ENCODE measurements around the gene MAN1A2. TPM values are rescaled to one million over a fixed set of nuclear protein-coding genes. Genes with fewer than 3 reads are reported as not detected.

The MAN1A2 gene
- total RNA-seq, 1 donor from 2014 or later: 23.5 TPM

GRCh38 chr1:117564227-117565075 is 197.2 kb downstream of the MAN1A2 start:
- intact Hi-C loops (cut with DNase I): no loop called here
- ATAC-seq (ENCODE audit: poor library complexity) (no peak), DNase-seq (no peak)

DNA sequence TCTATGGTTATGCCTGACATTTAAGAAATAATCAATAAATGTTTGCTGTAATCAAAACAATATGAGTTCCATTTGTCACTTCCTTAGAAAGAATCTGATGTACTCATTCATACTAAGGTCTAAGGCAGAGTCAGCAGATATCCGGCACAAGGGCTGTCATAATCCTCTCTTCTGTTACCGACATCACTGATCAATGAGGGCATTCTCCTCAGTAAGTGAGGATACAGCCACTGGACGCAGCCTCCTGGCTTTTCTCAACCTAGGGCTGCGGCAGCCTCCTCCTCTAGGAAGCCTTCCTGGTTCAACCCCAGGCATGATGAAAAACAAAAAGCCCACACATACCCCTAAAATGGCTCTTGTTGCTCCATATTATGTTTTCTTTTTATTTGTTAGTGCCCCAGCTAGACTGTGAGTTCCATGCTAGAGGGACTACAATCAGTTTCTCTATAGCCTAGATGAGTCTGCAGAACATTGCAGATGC is 197.9 kb downstream of the MAN1A2 start:
- ATAC-seq (ENCODE audit: poor library complexity) (no peak), DNase-seq (no peak)
- intact Hi-C loops (cut with DNase I): no loop called here

GRCh38 chr1:117565745-117566455 is 198.7 kb downstream of the MAN1A2 start:
- DNase-seq (no peak), ATAC-seq (ENCODE audit: poor library complexity) (no peak)
- intact Hi-C loops (cut with DNase I): no loop called here

DNA sequence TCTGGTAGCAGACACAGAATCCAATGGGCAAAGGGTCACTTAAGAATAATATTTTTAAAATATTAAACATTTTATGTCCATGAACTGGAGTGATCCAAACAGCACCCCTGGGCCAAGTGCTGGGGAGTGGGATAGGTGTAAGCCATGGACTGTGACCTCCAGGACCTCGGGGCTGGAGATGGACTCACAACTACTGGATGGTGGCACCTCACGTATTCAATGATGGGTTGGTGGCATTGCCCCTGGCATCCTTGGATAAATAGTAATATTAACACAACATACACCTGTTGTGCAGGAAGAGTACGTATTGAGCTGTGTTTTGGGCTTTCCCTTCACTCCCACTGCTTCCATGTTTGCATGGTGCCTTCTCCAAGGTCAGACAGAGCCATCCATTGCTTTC is 199.3 kb downstream of the MAN1A2 start:
- no peak for DNase-seq
- no peak for ATAC-seq (ENCODE audit: poor library complexity)
- intact Hi-C loops (cut with DNase I): no loop called here

DNA sequence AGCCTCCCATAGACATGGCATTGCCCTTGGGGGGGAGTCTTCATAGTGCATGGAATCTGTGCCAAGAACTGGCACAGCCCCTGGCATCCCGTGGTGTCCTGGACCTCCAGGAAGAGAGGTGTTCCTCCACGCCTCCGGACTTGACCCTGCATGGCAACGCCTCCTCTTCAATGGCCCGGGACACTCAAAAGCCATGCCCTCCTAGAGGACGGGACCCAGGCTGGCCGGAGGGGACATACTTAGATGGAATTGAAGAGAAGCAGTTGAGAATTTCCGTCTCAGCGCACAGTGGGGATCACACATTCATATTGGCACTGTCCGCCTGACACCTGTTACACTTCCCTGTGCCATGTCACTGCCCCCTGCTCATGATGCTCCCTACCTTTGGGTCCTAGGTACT is 200.2 kb downstream of the MAN1A2 start:
- no peak for DNase-seq
- intact Hi-C loops (cut with DNase I): no loop called here

DNA sequence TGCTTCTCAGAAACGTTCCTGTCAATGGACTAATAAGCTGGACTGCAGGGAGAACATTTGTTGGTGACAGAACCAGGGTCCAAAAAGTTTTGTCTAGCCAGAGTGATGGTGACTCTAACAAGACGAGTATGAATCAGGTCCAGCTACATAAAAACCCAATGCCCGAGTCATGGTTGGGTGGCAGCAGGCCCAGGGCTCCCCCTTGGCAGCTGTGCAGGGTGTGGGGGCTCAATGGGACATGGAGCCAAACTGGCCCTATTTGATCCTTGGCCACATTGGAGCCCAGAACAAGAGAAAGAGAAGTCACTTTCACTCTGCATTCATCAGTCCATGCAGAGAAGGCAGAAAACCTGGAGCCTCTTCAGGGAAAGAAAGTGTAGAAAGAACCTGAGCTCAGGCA is 200.7 kb downstream of the MAN1A2 start:
- DNase-seq (no peak), ATAC-seq (ENCODE audit: poor library complexity) (no peak)

More for the DNA sequence above, 200.2 kb downstream of the MAN1A2 start:
- no peak for ATAC-seq (ENCODE audit: poor library complexity)

GRCh38 chr1:117568999-117569398 is 201.8 kb downstream of the MAN1A2 start:
- no peak for ATAC-seq (ENCODE audit: poor library complexity)
- intact Hi-C loops (cut with DNase I): no loop called here
- DNase-seq: no peak

More for the DNA sequence above, 200.7 kb downstream of the MAN1A2 start:
- intact Hi-C loops (cut with DNase I): no loop called here

DNA sequence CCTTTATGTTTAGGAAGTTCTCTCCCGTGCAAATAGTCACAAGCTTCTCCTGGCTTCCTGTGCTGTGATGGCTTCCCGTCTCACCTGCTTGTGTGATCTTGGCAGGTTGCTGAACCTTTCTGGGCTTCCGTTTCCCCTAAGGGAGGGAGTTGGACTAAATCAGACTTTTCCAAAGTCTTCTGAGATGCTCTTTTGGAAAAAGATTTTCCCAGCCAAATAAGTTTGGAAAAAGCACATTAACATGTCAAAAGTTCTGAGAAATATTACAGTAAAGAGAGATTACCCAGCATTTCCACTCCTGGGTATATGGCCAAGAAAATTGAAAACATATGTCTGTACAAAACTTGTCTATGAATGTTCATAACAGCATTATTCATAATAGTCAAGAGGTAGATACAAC is 202.6 kb downstream of the MAN1A2 start:
- no peak for ATAC-seq (ENCODE audit: poor library complexity)
- DNase-seq: no peak
- intact Hi-C loops (cut with DNase I): no loop called here

DNA sequence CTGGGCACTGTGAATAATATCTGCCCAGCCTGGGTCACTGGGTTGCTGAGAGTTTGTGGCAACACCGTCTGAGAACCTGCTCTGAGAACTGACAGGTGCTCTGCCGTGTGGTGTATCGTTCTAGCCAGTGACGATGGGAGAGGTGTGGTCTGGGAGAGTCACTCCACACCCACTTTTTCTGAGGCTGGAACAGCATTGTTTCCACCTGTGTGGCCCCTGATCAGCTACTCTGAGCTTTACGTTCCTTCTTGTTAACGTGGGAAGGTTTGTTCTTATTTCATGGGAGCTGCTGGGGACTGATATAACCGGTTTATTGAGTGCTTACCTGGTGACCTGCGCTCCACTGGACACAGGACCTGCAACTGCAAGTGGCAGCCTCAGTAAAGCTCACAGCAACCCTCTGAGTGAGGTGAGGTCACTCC is 203.8 kb downstream of the MAN1A2 start:
- ATAC-seq (ENCODE audit: poor library complexity): no peak
- intact Hi-C loops (cut with DNase I): no loop called here
- no peak for DNase-seq

DNA sequence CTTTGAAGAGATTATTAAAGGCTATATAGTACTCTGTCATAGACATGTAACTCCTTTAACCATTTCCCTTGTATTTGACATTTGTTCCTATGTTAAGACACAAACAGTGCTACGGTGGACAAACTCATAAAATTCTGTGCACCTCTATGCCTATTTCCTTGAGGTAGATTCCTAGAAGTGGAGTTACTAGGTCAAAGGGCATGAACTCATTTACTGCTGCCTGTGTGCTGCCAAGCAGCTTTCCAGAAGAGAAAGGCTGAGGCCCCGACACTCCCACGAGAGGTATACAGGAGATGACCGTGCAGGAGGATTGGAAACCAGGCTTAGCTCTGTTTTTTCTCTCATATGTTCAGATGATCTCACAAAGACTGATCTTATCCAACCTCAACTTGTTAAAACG is 204.2 kb downstream of the MAN1A2 start:
- no peak for ATAC-seq (ENCODE audit: poor library complexity)
- intact Hi-C loops (cut with DNase I): no loop called here
- DNase-seq: no peak

DNA sequence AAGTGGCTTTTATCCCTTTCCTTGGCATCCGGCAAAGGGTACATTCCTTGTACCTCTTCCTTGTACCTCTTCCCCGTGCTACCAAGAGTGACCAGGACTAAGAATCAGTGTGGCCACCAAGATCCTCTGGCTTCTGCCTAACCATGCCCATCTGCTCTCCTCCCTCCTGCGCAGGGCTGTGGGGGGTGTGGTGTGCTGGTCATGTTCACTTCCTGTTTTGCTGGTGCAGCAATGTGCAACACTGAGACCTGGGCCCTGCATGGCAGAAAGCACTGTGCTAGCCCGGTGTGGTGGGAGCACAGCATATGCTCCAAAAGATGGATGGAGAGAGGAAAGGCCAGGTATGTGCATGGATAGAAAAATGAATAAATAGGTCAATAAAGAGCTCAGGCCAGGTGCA is 205.3 kb downstream of the MAN1A2 start:
- intact Hi-C loops (cut with DNase I): no loop called here
- ATAC-seq (ENCODE audit: poor library complexity) (no peak), DNase-seq (no peak)

DNA sequence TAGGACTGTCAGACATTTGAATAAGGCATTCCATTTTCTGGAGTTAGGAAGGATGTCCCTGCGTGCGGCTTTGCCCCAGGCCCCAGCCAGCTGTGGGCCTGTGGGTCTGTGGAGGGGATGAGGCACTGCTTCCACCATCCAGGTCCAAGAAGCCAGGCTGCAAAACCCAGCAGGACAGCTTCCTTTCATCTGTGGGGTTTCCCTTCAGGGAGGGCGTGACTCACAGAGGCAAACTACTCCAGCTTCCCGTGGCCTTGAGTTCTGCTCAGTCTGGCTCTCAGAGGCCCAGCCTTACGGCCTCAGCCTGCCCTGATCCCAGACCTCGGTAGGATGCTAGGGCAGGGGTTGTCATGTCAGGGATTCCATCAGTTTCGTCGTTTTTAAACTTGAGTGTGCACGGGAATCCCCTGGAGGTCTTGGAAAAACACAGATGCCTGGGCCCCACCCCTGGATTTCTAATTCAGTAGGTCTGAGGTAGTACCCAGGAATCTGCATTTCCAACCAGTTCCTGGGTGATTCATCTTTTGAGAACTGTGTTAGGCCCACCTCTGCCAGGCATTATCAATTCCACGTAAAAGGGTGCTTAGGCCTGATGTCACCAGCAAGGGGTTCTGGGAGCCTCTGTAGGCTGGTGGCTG is 206.3 kb downstream of the MAN1A2 start:
- ATAC-seq (ENCODE audit: poor library complexity) (no peak), DNase-seq (no peak)
- intact Hi-C loops (cut with DNase I): no loop called here

- ATAC-seq (ENCODE audit: poor library complexity): no peak
- no peak for DNase-seq
- intact Hi-C loops (cut with DNase I): no loop called here
Measured at GRCh38 chr1:117574161-117574835, 207.0 kb downstream of the MAN1A2 start.

DNA sequence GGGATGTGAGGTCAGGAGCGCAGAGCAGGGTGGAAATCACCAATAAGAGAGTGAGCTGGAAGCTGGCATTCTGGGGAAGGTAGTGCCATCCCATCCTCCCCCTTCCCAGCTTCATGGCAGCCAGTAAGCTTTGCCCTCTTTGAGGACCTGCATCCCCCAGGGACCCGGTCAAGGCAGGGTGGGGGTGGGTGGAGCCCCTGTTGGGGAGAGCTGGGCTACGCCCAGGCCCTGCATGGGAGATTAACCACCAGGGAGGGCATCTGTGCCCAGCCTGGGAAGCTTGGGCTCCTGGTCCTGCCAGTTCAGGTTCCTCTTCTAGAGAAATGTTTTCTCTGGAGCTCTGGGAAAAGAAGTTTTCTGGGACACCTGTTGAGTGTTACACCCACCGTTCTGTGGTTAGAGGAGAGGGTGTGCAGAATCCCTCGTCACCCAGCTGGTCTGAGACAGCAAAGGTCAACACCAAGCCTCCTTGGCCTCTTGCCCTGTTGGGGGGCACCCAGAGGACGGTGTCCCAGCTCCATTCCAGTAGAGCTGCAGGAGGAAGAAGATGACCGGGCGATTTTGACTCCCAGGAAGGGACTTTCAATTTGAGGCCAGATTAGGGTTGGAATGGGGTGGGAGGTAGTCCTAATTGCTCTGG is 208.5 kb downstream of the MAN1A2 start:
- intact Hi-C loops (cut with DNase I): no loop called here
- no peak for ATAC-seq (ENCODE audit: poor library complexity)
- DNase-seq: no peak

- intact Hi-C loops (cut with DNase I): no loop called here
- DNase-seq (no peak), ATAC-seq (ENCODE audit: poor library complexity) (no peak)
Measured at GRCh38 chr1:117576236-117576635, 209.0 kb downstream of the MAN1A2 start.

GRCh38 chr1:117577191-117577885 is 210.1 kb downstream of the MAN1A2 start:
- no peak for ATAC-seq (ENCODE audit: poor library complexity)
- intact Hi-C loops (cut with DNase I): no loop called here
- DNase-seq: no peak

DNA sequence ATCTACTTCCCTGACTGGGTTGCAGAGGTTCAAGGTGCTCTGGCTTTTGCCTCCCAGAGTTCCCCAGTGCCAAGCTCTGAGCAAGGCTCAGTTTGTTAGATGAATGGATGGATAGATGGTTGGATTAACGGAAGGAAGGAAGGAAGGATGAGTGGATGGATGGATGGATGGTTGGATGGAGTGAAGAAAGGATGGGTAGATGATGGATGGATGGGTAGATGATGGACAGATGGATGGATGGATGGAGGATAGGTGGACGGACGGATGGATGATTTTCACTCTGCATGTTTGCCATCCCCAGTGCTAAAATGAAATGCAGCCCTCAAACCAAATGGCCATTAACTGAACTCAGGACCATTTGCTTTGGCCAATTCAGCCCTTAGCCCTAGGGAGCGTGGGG is 211.2 kb downstream of the MAN1A2 start:
- no peak for ATAC-seq (ENCODE audit: poor library complexity)
- DNase-seq: no peak
- intact Hi-C loops (cut with DNase I): no loop called here
